ENCODE measurements around the gene ZSCAN5B. TPM values are rescaled to one million over a fixed set of nuclear protein-coding genes. Genes with fewer than 3 reads are reported as not detected.

The ZSCAN5B gene
- total RNA-seq, 1 experiment from 2014 or later = not detected

- no peaks in the 10 kb centered on the region for H3K27me3 Mint-ChIP-seq (ENCODE audit: low read depth)
- no peak overlapping the region for H3K27ac Mint-ChIP-seq
- H3K4me3 Mint-ChIP-seq = no peak overlapping the region
- DNase-seq (ENCODE audit: low spot score) = no peak
- no peaks in the 10 kb centered on the region for H3K4me1 Mint-ChIP-seq
- ATAC-seq = no peak
- H3K36me3 Mint-ChIP-seq = no peaks in the 10 kb centered on the region
- TF ChIP-seq, protein P1, sequence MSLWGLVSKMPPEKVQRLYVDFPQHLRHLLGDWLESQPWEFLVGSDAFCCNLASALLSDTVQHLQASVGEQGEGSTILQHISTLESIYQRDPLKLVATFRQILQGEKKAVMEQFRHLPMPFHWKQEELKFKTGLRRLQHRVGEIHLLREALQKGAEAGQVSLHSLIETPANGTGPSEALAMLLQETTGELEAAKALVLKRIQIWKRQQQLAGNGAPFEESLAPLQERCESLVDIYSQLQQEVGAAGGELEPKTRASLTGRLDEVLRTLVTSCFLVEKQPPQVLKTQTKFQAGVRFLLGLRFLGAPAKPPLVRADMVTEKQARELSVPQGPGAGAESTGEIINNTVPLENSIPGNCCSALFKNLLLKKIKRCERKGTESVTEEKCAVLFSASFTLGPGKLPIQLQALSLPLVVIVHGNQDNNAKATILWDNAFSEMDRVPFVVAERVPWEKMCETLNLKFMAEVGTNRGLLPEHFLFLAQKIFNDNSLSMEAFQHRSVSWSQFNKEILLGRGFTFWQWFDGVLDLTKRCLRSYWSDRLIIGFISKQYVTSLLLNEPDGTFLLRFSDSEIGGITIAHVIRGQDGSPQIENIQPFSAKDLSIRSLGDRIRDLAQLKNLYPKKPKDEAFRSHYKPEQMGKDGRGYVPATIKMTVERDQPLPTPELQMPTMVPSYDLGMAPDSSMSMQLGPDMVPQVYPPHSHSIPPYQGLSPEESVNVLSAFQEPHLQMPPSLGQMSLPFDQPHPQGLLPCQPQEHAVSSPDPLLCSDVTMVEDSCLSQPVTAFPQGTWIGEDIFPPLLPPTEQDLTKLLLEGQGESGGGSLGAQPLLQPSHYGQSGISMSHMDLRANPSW (CRISPR knock-in tag; conservative IDR thresholded peaks at IDR 0.05; ENCODE audit: low read depth) = no peak
- TF ChIP-seq ZSCAN18 (CRISPR knock-in tag; IDR thresholded peaks at IDR 0.05) = no peak
- TF ChIP-seq MXD4 (CRISPR knock-in tag; IDR thresholded peaks at IDR 0.05; ENCODE audit: borderline replicate concordance) = no peak
- ChIA-PET CTCF (interaction anchor here (1.0 to 2.4 kb wide), 5 partner anchors 9 to 148 kb away, joined by 3 to 7 read pairs (median 5); no protein-coding TSS in a partner anchor), POLR2A (no interaction called here)
- no peaks in the 10 kb centered on the region for H3K9me3 Mint-ChIP-seq
These were observed 25.9 kb upstream of the ZSCAN5B start for GRCh38 chr19:56223481-56223880.

DNA sequence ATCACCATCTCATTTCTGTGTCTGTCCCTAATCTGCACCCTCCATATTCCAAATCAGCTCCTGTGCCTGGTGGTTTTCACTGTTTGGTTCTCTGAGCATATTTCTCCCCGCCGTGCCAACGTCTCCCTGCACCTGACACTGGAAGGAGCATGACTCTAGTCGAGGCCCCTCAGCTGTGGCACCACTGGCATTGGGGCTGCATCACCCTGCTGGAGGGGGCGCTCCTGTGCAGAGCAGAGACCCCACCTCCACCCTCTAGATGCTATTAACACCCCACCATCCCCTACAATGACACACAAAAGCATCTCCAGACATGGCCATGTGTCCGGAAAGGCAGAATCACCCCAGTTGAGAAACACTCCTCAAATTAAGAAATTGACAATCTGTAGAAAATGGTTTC, 25.3 kb upstream of the ZSCAN5B start:
- no peak overlapping the region for H3K4me3 Mint-ChIP-seq
- H3K36me3 Mint-ChIP-seq = no peaks in the 10 kb centered on the region
- no peak overlapping the region for H3K27ac Mint-ChIP-seq
- peaks cover 4% of the 10 kb centered on the region for H3K27me3 Mint-ChIP-seq (ENCODE audit: low read depth)
- ChIA-PET POLR2A (no interaction called here), CTCF (interaction anchor here (1.0 to 2.4 kb wide), 5 partner anchors 10 to 147 kb away, joined by 3 to 7 read pairs (median 5); no protein-coding TSS in a partner anchor)
- ATAC-seq (peak; percentile 76), DNase-seq (ENCODE audit: low spot score) (peak; percentile 55)
- no peak for TF ChIP-seq SMAD3 (CRISPR knock-in tag; IDR thresholded peaks at IDR 0.05; ENCODE audit: borderline replicate concordance)
- TF ChIP-seq, protein P2, sequence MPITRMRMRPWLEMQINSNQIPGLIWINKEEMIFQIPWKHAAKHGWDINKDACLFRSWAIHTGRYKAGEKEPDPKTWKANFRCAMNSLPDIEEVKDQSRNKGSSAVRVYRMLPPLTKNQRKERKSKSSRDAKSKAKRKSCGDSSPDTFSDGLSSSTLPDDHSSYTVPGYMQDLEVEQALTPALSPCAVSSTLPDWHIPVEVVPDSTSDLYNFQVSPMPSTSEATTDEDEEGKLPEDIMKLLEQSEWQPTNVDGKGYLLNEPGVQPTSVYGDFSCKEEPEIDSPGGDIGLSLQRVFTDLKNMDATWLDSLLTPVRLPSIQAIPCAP (CRISPR knock-in tag; IDR thresholded peaks at IDR 0.05) = no peak
- TF ChIP-seq ZNF671 (CRISPR knock-in tag; IDR thresholded peaks at IDR 0.05) = no peak
- no peak for TF ChIP-seq ATF3 (CRISPR knock-in tag; conservative IDR thresholded peaks at IDR 0.05)
- no peak for TF ChIP-seq ARID4B (CRISPR knock-in tag; IDR thresholded peaks at IDR 0.05; ENCODE audit: borderline replicate concordance)
- TF ChIP-seq, protein P3, sequence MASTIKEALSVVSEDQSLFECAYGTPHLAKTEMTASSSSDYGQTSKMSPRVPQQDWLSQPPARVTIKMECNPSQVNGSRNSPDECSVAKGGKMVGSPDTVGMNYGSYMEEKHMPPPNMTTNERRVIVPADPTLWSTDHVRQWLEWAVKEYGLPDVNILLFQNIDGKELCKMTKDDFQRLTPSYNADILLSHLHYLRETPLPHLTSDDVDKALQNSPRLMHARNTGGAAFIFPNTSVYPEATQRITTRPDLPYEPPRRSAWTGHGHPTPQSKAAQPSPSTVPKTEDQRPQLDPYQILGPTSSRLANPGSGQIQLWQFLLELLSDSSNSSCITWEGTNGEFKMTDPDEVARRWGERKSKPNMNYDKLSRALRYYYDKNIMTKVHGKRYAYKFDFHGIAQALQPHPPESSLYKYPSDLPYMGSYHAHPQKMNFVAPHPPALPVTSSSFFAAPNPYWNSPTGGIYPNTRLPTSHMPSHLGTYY (CRISPR knock-in tag; IDR thresholded peaks at IDR 0.05) = no peak
- TF ChIP-seq ZNF532 (CRISPR knock-in tag; IDR thresholded peaks at IDR 0.05; ENCODE audit: borderline replicate concordance) = no peak
- no peaks in the 10 kb centered on the region for H3K9me3 Mint-ChIP-seq
- H3K4me1 Mint-ChIP-seq = peaks cover 2% of the 10 kb centered on the region; the same call in 1 of the 2 replicates

Measured in WTC11 (cell line).